K562 (cell line): ENCODE data around the gene MEGF9. TPM values are rescaled to one million over a fixed set of nuclear protein-coding genes. Genes with fewer than 3 reads are reported as not detected.
"Not testable (repeated sequence)": the region's sequence is repeated elsewhere in the genome, so short reads cannot be mapped to it uniquely, and the experiment has no call there.

Experiments used
- ATAC-seq: fragments of 200-7000 bp; cut with Tn5 transposase; 3 replicates; pipeline ENCODE4 v1.9.1; 2020; ENCODE audit warnings: moderate library complexity
- BruUV-seq: library from RNA; stranded (reverse); fragments of 400-500 nt; replicated peaks from 2 replicates; lab custom pipeline; 2021; lab: Mats Ljungman, UMichigan
- CTCF ChIA-PET: fragments of 300-600 bp; formaldehyde crosslinking; extraction: SDS; loops from one replicate; lab custom pipeline; 2021; ENCODE audit warnings: low intra/inter-chr PET ratio; lab: Yijun Ruan, JAX
- POLR2A ChIA-PET: fragments of 300-600, 350-650 bp; sonication (Branson Sonifier 250); formaldehyde crosslinking; extraction: SDS; loops from one replicate; lab custom pipeline; 2021; ENCODE audit warnings: antibody characterized with exemption, inconsistent platforms; lab: Yijun Ruan, JAX
- DNase-seq, 4 experiments: peaks; one replicate each; pipeline versions ENCODE4 v3.0.0 to v3.0.0-alpha.2; 2011 to 2018; ENCODE audit warnings: low spot score in 3 of 4, mixed read lengths in 3 of 4; ENCODE audit errors: extremely low read depth in 1 of 4
- FAIRE-seq: peaks from 2 replicates; lab custom pipeline; 2011; peaks lifted over from hg19 to GRCh38; lab: Jason Lieb, UNC
- H2AFZ ChIP-seq: 2 replicates; pipeline ENCODE4 v1.6.0; 2011; ENCODE audit warnings: low read depth, low read length, control low read depth, inconsistent platforms
- H3K27ac ChIP-seq: fragments of 200-600 bp; 3 replicates; pipeline ENCODE4 v1.8.0; 2011; ENCODE audit warnings: low read depth, mild to moderate bottlenecking, control low read depth, inconsistent platforms, low read length, moderate library complexity, mixed read lengths; ENCODE audit errors: extremely low read depth
- H3K27me3 ChIP-seq, 2 experiments: fragments of 300-600 bp in 1 of 2; 2 replicates in 1 of 2; 3 replicates in 1 of 2; pipeline versions ENCODE4 v1.6.0 to v1.8.0; 2011; ENCODE audit warnings: inconsistent platforms in 2 of 2, low read length in 2 of 2, mild to moderate bottlenecking in 1 of 2, mixed read lengths in 1 of 2, moderate library complexity in 1 of 2; ENCODE audit not compliant: control insufficient read depth in 2 of 2, insufficient read depth in 2 of 2
- H3K36me3 ChIP-seq: fragments of 300-600 bp; 3 replicates; pipeline ENCODE4 v1.8.0; 2011; ENCODE audit warnings: mild to moderate bottlenecking, low read length, inconsistent platforms; ENCODE audit not compliant: control insufficient read depth, insufficient read depth
- H3K4me1 ChIP-seq, 2 experiments: fragments of 200-600 bp in 1 of 2; replicated peaks in 1 of 2; 2 replicates in 1 of 2; 3 replicates in 1 of 2; pipeline versions ENCODE4 v1.5.1 to v1.8.0; 2011; ENCODE audit warnings: inconsistent platforms in 2 of 2, low read length in 2 of 2, mild to moderate bottlenecking in 1 of 2, mixed read lengths in 1 of 2, moderate library complexity in 1 of 2; ENCODE audit not compliant: control insufficient read depth in 2 of 2, insufficient read depth in 2 of 2
- H3K4me2 ChIP-seq: 2 replicates; pipeline ENCODE4 v1.6.1; 2011; ENCODE audit warnings: low read length, control low read depth, inconsistent platforms, mixed read lengths; ENCODE audit not compliant: insufficient read depth
- H3K4me3 ChIP-seq: fragments of 200-600 bp; sonication (generic), shearing (Covaris generic); 2 replicates; pipeline ENCODE4 v1.5.1; 2016; ENCODE audit warnings: control low read depth, inconsistent platforms
- H3K79me2 ChIP-seq: fragments of 200-600 bp; 3 replicates; pipeline ENCODE4 v1.8.0; 2011; ENCODE audit warnings: low read length, inconsistent platforms; ENCODE audit not compliant: control insufficient read depth, insufficient read depth
- H3K9ac ChIP-seq, 2 experiments: 2 replicates each; pipeline versions ENCODE4 v1.6.0 to v1.6.1; 2011; ENCODE audit warnings: low read depth in 2 of 2, low read length in 2 of 2, control low read depth in 1 of 2, inconsistent platforms in 1 of 2, mild to moderate bottlenecking in 1 of 2, mixed read lengths in 1 of 2; ENCODE audit not compliant: insufficient read depth in 1 of 2
- H3K9me1 ChIP-seq: one replicate; pipeline ENCODE4 v1.6.0; 2011; ENCODE audit warnings: inconsistent platforms, mild to moderate bottlenecking, low read length, moderate library complexity; ENCODE audit not compliant: control insufficient read depth, insufficient read depth
- H3K9me3 ChIP-seq: replicated peaks from 2 replicates; pipeline ENCODE4 v1.5.1; 2011; ENCODE audit warnings: low read depth, low read length, inconsistent platforms; ENCODE audit not compliant: control insufficient read depth, insufficient read depth
- H4K20me1 ChIP-seq: replicated peaks from 2 replicates; pipeline ENCODE4 v1.6.1; 2011; ENCODE audit warnings: low read length, inconsistent platforms, mixed read lengths; ENCODE audit not compliant: control insufficient read depth, insufficient read depth
- CEBPG ChIP-seq, 3 experiments: fragments of 200-800 bp in 1 of 3; sonication (Bioruptor generic) in 1 of 3; sonication (generic) in 1 of 3; formaldehyde crosslinking in 1 of 3; IDR thresholded peaks in 2 of 3; conservative IDR thresholded peaks in 1 of 3; 2 replicates each; pipeline versions ENCODE4 v1.6.1 to v1.8.0; 2016 to 2022; ENCODE audit warnings: missing compliant biosample characterization in 2 of 3, missing genetic modification characterization in 2 of 3, mild to moderate bottlenecking in 1 of 3, missing genetic modification reagents in 1 of 3
- ETV5 ChIP-seq: sonication (generic); formaldehyde crosslinking; IDR thresholded peaks from 2 replicates; pipeline ENCODE4 v1.4.0; 2020; ENCODE audit warnings: low read depth, mild to moderate bottlenecking, missing genetic modification reagents
- RBM25 ChIP-seq: fragments of 200-400 bp; formaldehyde crosslinking; IDR thresholded peaks from 2 replicates; pipeline ENCODE4 v1.6.1; 2018; ENCODE audit warnings: low read length, low read depth, moderate library complexity; ENCODE audit not compliant: severe bottlenecking
- SIRT6 ChIP-seq: IDR thresholded peaks from one replicate; pipeline ENCODE4 v1.6.1; 2012; ENCODE audit warnings: low read depth, mild to moderate bottlenecking, control low read depth, inconsistent platforms, low read length, moderate library complexity
- SMAD3 ChIP-seq: fragments of 450-650 bp; formaldehyde crosslinking; conservative IDR thresholded peaks from 2 replicates; pipeline ENCODE4 v1.4.0; 2020; ENCODE audit warnings: mild to moderate bottlenecking
- SRSF1 ChIP-seq: fragments of 200-400 bp; formaldehyde crosslinking; IDR thresholded peaks from 2 replicates; pipeline ENCODE4 v1.6.1; 2017; ENCODE audit warnings: mild to moderate bottlenecking, low read depth, low read length, moderate library complexity
- ZNF146 ChIP-seq: IDR thresholded peaks from one replicate; pipeline ENCODE4 v1.6.1; 2018; ENCODE audit warnings: missing compliant biosample characterization; ENCODE audit not compliant: unreplicated experiment
- ZNF184 ChIP-seq: sonication (generic); formaldehyde crosslinking; IDR thresholded peaks from 2 replicates; pipeline ENCODE4 v1.5.0; 2020; ENCODE audit warnings: missing genetic modification reagents
- WGBS: fragments of 100-300 bp; shearing (Covaris generic); methylation state at CpG from one replicate; pipeline ENCODE4 v1.1.6; 2016; ENCODE audit warnings: low coverage, mixed read lengths; ENCODE audit not compliant: insufficient coverage; ENCODE audit errors: missing lambda C conversion rate; 5-methylcytosine and 5-hydroxymethylcytosine counted together
- in situ Hi-C: fragments of 300-500 bp; cut with MboI; formaldehyde crosslinking; loops from 4 replicates; pipeline ENCODE4 v1.15.0; 2018; ENCODE audit warnings: inconsistent platforms, mixed read lengths
- intact Hi-C: fragments of 100-400 bp; cut with micrococcal nuclease; formaldehyde crosslinking; loops from 2 replicates; pipeline ENCODE4 v1.14.2; 2022
- polyA plus RNA-seq, 8 experiments: library from polyadenylated mRNA; depleted of rRNA in 4 of 8; stranded (reverse) in 5 of 8; unstranded in 3 of 8; fragments of >200 nt; fragmentation: Nextera tagmentation in 2 of 8; fragmentation: Illumina TruSeq in 1 of 8; extraction: Ambion mirVana in 2 of 8; extraction: Trizol in 1 of 8; gene quantifications; 2 replicates each; pipeline versions ENCODE4 v1.2.1 to v1.2.3, GENCODE V29; 2011 to 2014; ENCODE audit warnings: inconsistent platforms in 1 of 8, missing spikeins in 1 of 8
- total RNA-seq, 7 experiments: library from RNA; depleted of rRNA in 6 of 7; stranded (reverse); fragments of >200 nt in 6 of 7; fragmentation: Illumina TruSeq in 2 of 7; extraction: Trizol in 2 of 7; gene quantifications; 2 replicates each; pipeline versions ENCODE4 v1.2.1 to v1.2.3, GENCODE V29; 2011 to 2021; ENCODE audit warnings: low replicate concordance in 1 of 7
- TF ChIP-seq, protein P1 (sequence below), 2 experiments: fragments of 450-650 bp in 1 of 2; IDR thresholded peaks; 2 replicates each; pipeline ENCODE4 v1.6.1; 2011 to 2017; ENCODE audit warnings: low read depth in 2 of 2, antibody characterized with exemption in 1 of 2, borderline replicate concordance in 1 of 2, low read length in 1 of 2, mild to moderate bottlenecking in 1 of 2, mixed read lengths in 1 of 2; ENCODE audit not compliant: control insufficient read depth in 1 of 2
- TF ChIP-seq, protein P2 (sequence below): fragments of 200-400 bp; formaldehyde crosslinking; IDR thresholded peaks from 2 replicates; pipeline ENCODE4 v1.6.1; 2017; ENCODE audit warnings: mild to moderate bottlenecking, low read depth, low read length, moderate library complexity

MEGF9 gene
- total and polyA plus RNA-seq, 9 of the 15 experiments (the other 6 are each of a cell fraction or from before 2014, with no cell fraction given), result 2.1 to 6.2 (median 3.8) TPM

DNA sequence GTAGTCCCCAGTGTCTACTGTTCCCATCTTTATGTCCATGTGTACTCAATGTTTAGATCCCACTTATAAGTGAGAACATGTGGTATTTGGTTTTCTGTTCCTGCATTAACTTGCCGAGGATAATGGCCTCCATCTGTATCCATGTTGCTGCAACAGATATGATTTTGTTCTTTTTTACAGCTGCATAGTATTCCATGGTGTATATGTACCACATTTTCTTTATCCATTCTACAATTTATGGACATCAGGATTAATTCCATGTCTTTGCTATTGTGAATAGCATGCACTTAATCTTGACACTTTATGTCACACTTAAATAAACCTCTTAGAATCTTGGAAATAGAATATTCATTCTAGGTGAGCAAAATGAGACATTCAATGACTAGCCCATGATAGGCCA is 73.4 kb downstream of the MEGF9 start:
- CTCF ChIA-PET, FAIRE-seq: not testable (repeated sequence)

DNA sequence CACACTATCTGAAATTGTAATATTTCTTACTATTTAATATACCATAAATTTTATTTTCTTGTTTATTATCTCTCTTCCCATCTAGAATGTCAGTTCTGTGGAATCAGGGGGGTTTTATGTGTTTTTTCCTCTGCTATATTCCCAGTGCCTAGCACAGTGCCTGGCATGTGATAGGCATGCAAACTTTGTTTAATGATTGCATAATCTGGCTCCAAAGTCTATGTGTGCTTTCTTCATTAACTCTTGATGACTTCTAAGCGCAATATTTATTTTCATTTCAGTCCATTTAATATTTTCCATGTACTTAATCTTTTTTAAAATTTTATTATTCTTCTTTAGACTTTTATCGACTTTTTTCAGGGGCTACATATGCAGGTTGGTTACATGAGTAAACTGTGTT is 73.9 kb downstream of the MEGF9 start:
- FAIRE-seq (no peak), ATAC-seq (no peak), DNase-seq (no peak)
- no TSS peak for BruUV-seq
- Histone ChIP-seq H3K4me1 (peaks cover 0 to 8% of the 10 kb centered on the region in 2 experiments; a peak in 2 of 5 replicates), H3K4me2 (no peak overlapping the region), H3K9me3 (no peaks in the 10 kb centered on the region), H3K79me2 (no peaks in the 10 kb centered on the region), H3K9me1 (no peaks in the 10 kb centered on the region), H2AFZ (no peak overlapping the region), H3K36me3 (no peaks in the 10 kb centered on the region), H3K27ac (no peak overlapping the region), H3K4me3 (no peak overlapping the region), H4K20me1 (no peaks in the 10 kb centered on the region), H3K9ac (no peak overlapping the region), H3K27me3 (no peaks in the 10 kb centered on the region)
- ChIA-PET CTCF (no interaction called here), POLR2A (no interaction called here)
- 89% methylated on average over 2 of the region's 2 CpGs for WGBS
- intact Hi-C loops (no loop called here), in situ Hi-C loops (no loop called here)
- no peak for TF ChIP-seq SIRT6
- TF ChIP-seq SMAD3 (CRISPR knock-in tag), result no peak
- no peak for TF ChIP-seq CEBPG (CRISPR knock-in tag; IDR thresholded peaks at IDR 0.05)
- 0 out of 4 replicates have a peak, but pooled peaks of 1 of the 2 experiments have one; percentile 36 for TF ChIP-seq CEBPG (tag; conservative IDR thresholded peaks at IDR 0.05 in 1 of 2, IDR thresholded peaks at IDR 0.05 in 1 of 2)
- TF ChIP-seq ZNF184, result no peak
- TF ChIP-seq, protein P1, sequence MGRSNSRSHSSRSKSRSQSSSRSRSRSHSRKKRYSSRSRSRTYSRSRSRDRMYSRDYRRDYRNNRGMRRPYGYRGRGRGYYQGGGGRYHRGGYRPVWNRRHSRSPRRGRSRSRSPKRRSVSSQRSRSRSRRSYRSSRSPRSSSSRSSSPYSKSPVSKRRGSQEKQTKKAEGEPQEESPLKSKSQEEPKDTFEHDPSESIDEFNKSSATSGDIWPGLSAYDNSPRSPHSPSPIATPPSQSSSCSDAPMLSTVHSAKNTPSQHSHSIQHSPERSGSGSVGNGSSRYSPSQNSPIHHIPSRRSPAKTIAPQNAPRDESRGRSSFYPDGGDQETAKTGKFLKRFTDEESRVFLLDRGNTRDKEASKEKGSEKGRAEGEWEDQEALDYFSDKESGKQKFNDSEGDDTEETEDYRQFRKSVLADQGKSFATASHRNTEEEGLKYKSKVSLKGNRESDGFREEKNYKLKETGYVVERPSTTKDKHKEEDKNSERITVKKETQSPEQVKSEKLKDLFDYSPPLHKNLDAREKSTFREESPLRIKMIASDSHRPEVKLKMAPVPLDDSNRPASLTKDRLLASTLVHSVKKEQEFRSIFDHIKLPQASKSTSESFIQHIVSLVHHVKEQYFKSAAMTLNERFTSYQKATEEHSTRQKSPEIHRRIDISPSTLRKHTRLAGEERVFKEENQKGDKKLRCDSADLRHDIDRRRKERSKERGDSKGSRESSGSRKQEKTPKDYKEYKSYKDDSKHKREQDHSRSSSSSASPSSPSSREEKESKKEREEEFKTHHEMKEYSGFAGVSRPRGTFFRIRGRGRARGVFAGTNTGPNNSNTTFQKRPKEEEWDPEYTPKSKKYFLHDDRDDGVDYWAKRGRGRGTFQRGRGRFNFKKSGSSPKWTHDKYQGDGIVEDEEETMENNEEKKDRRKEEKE (IDR thresholded peaks at IDR 0.05; ENCODE audit: borderline replicate concordance in 1 of 2, control insufficient read depth in 1 of 2, low read depth in 2 of 2, low read length in 1 of 2), result no peak
- TF ChIP-seq SRSF1, result no peak
- TF ChIP-seq, protein P2, sequence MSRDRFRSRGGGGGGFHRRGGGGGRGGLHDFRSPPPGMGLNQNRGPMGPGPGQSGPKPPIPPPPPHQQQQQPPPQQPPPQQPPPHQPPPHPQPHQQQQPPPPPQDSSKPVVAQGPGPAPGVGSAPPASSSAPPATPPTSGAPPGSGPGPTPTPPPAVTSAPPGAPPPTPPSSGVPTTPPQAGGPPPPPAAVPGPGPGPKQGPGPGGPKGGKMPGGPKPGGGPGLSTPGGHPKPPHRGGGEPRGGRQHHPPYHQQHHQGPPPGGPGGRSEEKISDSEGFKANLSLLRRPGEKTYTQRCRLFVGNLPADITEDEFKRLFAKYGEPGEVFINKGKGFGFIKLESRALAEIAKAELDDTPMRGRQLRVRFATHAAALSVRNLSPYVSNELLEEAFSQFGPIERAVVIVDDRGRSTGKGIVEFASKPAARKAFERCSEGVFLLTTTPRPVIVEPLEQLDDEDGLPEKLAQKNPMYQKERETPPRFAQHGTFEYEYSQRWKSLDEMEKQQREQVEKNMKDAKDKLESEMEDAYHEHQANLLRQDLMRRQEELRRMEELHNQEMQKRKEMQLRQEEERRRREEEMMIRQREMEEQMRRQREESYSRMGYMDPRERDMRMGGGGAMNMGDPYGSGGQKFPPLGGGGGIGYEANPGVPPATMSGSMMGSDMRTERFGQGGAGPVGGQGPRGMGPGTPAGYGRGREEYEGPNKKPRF, result no peak
- TF ChIP-seq ETV5, result no peak

More for the DNA sequence above, 73.4 kb downstream of the MEGF9 start:
- H3K4me1 ChIP-seq, H3K27ac ChIP-seq, H3K79me2 ChIP-seq, DNase-seq, H2AFZ ChIP-seq, H3K9me1 ChIP-seq, H3K27me3 ChIP-seq, in situ Hi-C loops, H4K20me1 ChIP-seq, H3K9me3 ChIP-seq, POLR2A ChIA-PET, H3K4me2 ChIP-seq, H3K4me3 ChIP-seq, intact Hi-C loops, H3K36me3 ChIP-seq, H3K9ac ChIP-seq, ATAC-seq, BruUV-seq: not testable (repeated sequence)
- 72% methylated on average over 1 of the region's 1 CpG for WGBS
- TF ChIP-seq RBM25 (peak; percentile 16), ZNF146 (CRISPR knock-in tag) (peak; percentile 86)
